ENCODE data around the gene LRRC49.

DNA sequence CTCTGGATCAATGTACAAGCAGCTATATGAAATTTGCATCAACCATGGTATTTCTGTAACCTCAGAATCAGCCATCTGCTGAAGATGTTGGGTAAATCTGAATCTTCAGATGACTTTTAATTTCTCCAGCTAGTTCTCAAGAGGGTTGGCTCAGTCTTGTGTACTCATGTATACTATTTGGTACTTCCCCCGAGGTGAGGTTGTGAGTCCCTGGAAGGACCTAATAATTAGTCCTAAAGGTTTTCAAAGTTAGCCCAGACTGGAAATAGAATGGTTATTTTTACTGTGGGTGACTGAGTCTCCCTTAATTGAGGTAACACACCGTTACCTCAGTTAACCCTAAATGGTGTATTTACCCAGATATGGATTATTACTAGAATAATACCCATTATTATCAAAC, 118.4 kb downstream of the LRRC49 start:
- TF ChIP-seq, protein P1, sequence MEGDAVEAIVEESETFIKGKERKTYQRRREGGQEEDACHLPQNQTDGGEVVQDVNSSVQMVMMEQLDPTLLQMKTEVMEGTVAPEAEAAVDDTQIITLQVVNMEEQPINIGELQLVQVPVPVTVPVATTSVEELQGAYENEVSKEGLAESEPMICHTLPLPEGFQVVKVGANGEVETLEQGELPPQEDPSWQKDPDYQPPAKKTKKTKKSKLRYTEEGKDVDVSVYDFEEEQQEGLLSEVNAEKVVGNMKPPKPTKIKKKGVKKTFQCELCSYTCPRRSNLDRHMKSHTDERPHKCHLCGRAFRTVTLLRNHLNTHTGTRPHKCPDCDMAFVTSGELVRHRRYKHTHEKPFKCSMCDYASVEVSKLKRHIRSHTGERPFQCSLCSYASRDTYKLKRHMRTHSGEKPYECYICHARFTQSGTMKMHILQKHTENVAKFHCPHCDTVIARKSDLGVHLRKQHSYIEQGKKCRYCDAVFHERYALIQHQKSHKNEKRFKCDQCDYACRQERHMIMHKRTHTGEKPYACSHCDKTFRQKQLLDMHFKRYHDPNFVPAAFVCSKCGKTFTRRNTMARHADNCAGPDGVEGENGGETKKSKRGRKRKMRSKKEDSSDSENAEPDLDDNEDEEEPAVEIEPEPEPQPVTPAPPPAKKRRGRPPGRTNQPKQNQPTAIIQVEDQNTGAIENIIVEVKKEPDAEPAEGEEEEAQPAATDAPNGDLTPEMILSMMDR (conservative IDR thresholded peaks at IDR 0.05; ENCODE audit: low read depth, low read length): no peak
- TF ChIP-seq BHLHE40 (IDR thresholded peaks at IDR 0.05; ENCODE audit: low read depth, low read length): no peak
- no peak for TF ChIP-seq MAZ (IDR thresholded peaks at IDR 0.05; ENCODE audit: borderline replicate concordance, low read depth, low read length)
- no peak for TF ChIP-seq POLR2A (IDR thresholded peaks at IDR 0.05; ENCODE audit: low read depth, low read length)
- no peak for TF ChIP-seq CEBPB (IDR thresholded peaks at IDR 0.05; ENCODE audit: low read depth, low read length)
- TF ChIP-seq, protein P2, sequence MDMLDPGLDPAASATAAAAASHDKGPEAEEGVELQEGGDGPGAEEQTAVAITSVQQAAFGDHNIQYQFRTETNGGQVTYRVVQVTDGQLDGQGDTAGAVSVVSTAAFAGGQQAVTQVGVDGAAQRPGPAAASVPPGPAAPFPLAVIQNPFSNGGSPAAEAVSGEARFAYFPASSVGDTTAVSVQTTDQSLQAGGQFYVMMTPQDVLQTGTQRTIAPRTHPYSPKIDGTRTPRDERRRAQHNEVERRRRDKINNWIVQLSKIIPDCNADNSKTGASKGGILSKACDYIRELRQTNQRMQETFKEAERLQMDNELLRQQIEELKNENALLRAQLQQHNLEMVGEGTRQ (IDR thresholded peaks at IDR 0.05; ENCODE audit: low read depth, low read length): no peak
- TF ChIP-seq MXI1 (IDR thresholded peaks at IDR 0.05; ENCODE audit: borderline replicate concordance, low read depth, low read length): no peak
- TF ChIP-seq, protein P3, sequence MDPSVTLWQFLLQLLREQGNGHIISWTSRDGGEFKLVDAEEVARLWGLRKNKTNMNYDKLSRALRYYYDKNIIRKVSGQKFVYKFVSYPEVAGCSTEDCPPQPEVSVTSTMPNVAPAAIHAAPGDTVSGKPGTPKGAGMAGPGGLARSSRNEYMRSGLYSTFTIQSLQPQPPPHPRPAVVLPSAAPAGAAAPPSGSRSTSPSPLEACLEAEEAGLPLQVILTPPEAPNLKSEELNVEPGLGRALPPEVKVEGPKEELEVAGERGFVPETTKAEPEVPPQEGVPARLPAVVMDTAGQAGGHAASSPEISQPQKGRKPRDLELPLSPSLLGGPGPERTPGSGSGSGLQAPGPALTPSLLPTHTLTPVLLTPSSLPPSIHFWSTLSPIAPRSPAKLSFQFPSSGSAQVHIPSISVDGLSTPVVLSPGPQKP (IDR thresholded peaks at IDR 0.05; ENCODE audit: borderline replicate concordance, low read depth, low read length): no peak
- no peak for TF ChIP-seq RAD21 (IDR thresholded peaks at IDR 0.05; ENCODE audit: low read length)
- no peak for TF ChIP-seq RFX5 (IDR thresholded peaks at IDR 0.05; ENCODE audit: low read depth, low read length)
- TF ChIP-seq FOS (IDR thresholded peaks at IDR 0.05; ENCODE audit: low read depth, low read length): no peak

Measured in IMR-90 (cell line).